ENCODE measurements around the gene RARB.

Gene RARB

GRCh38 chr3:25502233-25502632 is 74.2 kb downstream of the RARB start:
- no peak for ATAC-seq
- TF ChIP-seq, protein P1, sequence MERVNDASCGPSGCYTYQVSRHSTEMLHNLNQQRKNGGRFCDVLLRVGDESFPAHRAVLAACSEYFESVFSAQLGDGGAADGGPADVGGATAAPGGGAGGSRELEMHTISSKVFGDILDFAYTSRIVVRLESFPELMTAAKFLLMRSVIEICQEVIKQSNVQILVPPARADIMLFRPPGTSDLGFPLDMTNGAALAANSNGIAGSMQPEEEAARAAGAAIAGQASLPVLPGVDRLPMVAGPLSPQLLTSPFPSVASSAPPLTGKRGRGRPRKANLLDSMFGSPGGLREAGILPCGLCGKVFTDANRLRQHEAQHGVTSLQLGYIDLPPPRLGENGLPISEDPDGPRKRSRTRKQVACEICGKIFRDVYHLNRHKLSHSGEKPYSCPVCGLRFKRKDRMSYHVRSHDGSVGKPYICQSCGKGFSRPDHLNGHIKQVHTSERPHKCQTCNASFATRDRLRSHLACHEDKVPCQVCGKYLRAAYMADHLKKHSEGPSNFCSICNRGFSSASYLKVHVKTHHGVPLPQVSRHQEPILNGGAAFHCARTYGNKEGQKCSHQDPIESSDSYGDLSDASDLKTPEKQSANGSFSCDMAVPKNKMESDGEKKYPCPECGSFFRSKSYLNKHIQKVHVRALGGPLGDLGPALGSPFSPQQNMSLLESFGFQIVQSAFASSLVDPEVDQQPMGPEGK (CRISPR knock-in tag; IDR thresholded peaks at IDR 0.05; ENCODE audit: borderline replicate concordance) = no peak
- TF ChIP-seq ISL1 (CRISPR knock-in tag; IDR thresholded peaks at IDR 0.05) (no peak), ZFP3 (CRISPR knock-in tag; IDR thresholded peaks at IDR 0.05) (no peak), ZNF70 (CRISPR knock-in tag; IDR thresholded peaks at IDR 0.05) (no peak), ARNTL (CRISPR knock-in tag; IDR thresholded peaks at IDR 0.05; ENCODE audit: borderline replicate concordance, low read depth) (no peak)

DNA sequence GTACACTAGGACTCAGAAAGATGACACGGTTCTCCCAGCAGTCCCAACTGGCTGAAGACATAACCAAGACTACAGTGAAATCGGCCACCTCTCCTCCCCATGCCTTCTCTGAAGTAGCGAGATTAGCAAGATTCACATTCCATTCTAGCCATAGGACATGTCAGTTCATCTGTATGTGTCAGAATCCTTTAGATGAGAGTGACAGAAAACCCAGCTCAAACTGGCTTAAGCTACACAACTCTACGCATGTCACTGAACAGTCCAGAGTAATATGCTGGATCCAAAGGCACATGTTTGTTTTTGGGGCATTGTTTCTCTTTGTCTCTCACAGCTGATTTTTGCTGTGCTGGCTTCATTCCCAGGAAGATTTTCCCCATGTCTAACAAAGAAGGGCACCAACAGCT is 75.8 kb downstream of the RARB start:
- ATAC-seq = no peak
- TF ChIP-seq ZFP3 (CRISPR knock-in tag; IDR thresholded peaks at IDR 0.05) (no peak), POU6F1 (CRISPR knock-in tag; IDR thresholded peaks at IDR 0.05; ENCODE audit: borderline replicate concordance, low read depth) (no peak), ZNF70 (CRISPR knock-in tag; IDR thresholded peaks at IDR 0.05) (no peak), CREB5 (CRISPR knock-in tag; IDR thresholded peaks at IDR 0.05; ENCODE audit: low read depth) (no peak), BACH2 (CRISPR knock-in tag; IDR thresholded peaks at IDR 0.05; ENCODE audit: borderline replicate concordance) (no peak), OSR1 (CRISPR knock-in tag; IDR thresholded peaks at IDR 0.05) (no peak), ZFP30 (CRISPR knock-in tag; IDR thresholded peaks at IDR 0.05) (no peak), ZNF8 (CRISPR knock-in tag; IDR thresholded peaks at IDR 0.05) (no peak), TOX (CRISPR knock-in tag; IDR thresholded peaks at IDR 0.05; ENCODE audit: borderline replicate concordance) (no peak), ZC3H10 (CRISPR knock-in tag; IDR thresholded peaks at IDR 0.05) (no peak), ZNF565 (CRISPR knock-in tag; conservative IDR thresholded peaks at IDR 0.05; ENCODE audit: low read depth) (no peak), ARNTL (CRISPR knock-in tag; IDR thresholded peaks at IDR 0.05; ENCODE audit: borderline replicate concordance, low read depth) (no peak)
- TF ChIP-seq, protein P2, sequence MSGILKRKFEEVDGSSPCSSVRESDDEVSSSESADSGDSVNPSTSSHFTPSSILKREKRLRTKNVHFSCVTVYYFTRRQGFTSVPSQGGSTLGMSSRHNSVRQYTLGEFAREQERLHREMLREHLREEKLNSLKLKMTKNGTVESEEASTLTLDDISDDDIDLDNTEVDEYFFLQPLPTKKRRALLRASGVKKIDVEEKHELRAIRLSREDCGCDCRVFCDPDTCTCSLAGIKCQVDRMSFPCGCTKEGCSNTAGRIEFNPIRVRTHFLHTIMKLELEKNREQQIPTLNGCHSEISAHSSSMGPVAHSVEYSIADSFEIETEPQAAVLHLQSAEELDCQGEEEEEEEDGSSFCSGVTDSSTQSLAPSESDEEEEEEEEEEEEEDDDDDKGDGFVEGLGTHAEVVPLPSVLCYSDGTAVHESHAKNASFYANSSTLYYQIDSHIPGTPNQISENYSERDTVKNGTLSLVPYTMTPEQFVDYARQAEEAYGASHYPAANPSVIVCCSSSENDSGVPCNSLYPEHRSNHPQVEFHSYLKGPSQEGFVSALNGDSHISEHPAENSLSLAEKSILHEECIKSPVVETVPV (CRISPR knock-in tag; IDR thresholded peaks at IDR 0.05) = no peak

DNA sequence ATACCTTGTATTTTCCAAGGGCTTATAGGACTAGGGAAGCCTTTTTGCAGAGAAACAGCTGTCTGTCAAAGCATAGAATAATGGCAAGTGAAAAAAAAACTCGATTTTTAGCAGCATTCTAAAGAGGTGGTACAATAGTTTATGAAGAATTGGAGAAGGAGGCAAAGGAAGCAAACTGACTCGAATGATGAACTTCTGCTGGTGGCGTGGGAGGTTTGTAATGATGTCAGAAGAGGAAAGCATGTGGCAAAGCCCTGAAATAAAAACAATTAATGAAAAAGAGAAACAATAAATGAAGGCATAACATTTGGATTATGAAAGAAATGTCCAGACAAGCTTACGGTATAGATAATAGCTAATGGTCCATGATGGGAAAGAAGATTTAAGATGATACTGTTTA is 77.5 kb downstream of the RARB start:
- TF ChIP-seq ZFP3 (CRISPR knock-in tag; IDR thresholded peaks at IDR 0.05) (no peak), ISL1 (CRISPR knock-in tag; IDR thresholded peaks at IDR 0.05) (no peak), TCF4 (CRISPR knock-in tag; IDR thresholded peaks at IDR 0.05; ENCODE audit: borderline replicate concordance) (no peak), SNAI2 (CRISPR knock-in tag; IDR thresholded peaks at IDR 0.05) (no peak), ESRRG (CRISPR knock-in tag; IDR thresholded peaks at IDR 0.05) (no peak)
- ATAC-seq = no peak

- TF ChIP-seq TOX (CRISPR knock-in tag; IDR thresholded peaks at IDR 0.05; ENCODE audit: borderline replicate concordance) (no peak), PPARA (CRISPR knock-in tag; IDR thresholded peaks at IDR 0.05; ENCODE audit: borderline replicate concordance) (no peak), ISL1 (CRISPR knock-in tag; IDR thresholded peaks at IDR 0.05) (no peak), OSR1 (CRISPR knock-in tag; IDR thresholded peaks at IDR 0.05) (no peak), POU6F1 (CRISPR knock-in tag; IDR thresholded peaks at IDR 0.05; ENCODE audit: borderline replicate concordance, low read depth) (no peak), ZC3H10 (CRISPR knock-in tag; IDR thresholded peaks at IDR 0.05) (no peak), TCF4 (CRISPR knock-in tag; IDR thresholded peaks at IDR 0.05; ENCODE audit: borderline replicate concordance) (no peak), ARNTL (CRISPR knock-in tag; IDR thresholded peaks at IDR 0.05; ENCODE audit: borderline replicate concordance, low read depth) (no peak), ZFP3 (CRISPR knock-in tag; IDR thresholded peaks at IDR 0.05) (no peak), CREB5 (CRISPR knock-in tag; IDR thresholded peaks at IDR 0.05; ENCODE audit: low read depth) (no peak), RARB (CRISPR knock-in tag; IDR thresholded peaks at IDR 0.05) (no peak), SNAI2 (CRISPR knock-in tag; IDR thresholded peaks at IDR 0.05) (no peak), TSHZ2 (CRISPR knock-in tag; IDR thresholded peaks at IDR 0.05) (no peak), GLIS3 (CRISPR knock-in tag; IDR thresholded peaks at IDR 0.05) (no peak), ZNF565 (CRISPR knock-in tag; conservative IDR thresholded peaks at IDR 0.05; ENCODE audit: low read depth) (no peak), ESRRG (CRISPR knock-in tag; IDR thresholded peaks at IDR 0.05) (no peak)
- no peak for ATAC-seq
Observed at GRCh38 chr3:25507811-25508210, 79.7 kb downstream of the RARB start.

Data from SK-N-SH treated with all-trans-retinoic acid at 6 μM for 48 hours (cell line).